Pancreas (tissue), 10 donors: ENCODE results near the gene PCDHGA6. TPM values are rescaled to one million over a fixed set of nuclear protein-coding genes. Genes with fewer than 3 reads are reported as not detected.
"Not testable (repeated sequence)": the region's sequence is repeated elsewhere in the genome, so short reads cannot be mapped to it uniquely, and the experiment has no call there.

Experiments used
- ATAC-seq, 4 donors: fragments of 200-7000 bp; cut with Tn5 transposase; one replicate each; pipeline versions ENCODE4 v1.8.0 to v1.9.1; 2020; ENCODE audit warnings: mild to moderate bottlenecking in 4 of 4, moderate library complexity in 4 of 4
- DNase-seq, 6 donors: peaks; one replicate each; pipeline ENCODE4 v3.0.0-alpha.2; 2020
- FAIRE-seq: peaks from 2 replicates; lab custom pipeline; 2012; peaks lifted over from hg19 to GRCh38; lab: Jason Lieb, UNC
- H3K27ac ChIP-seq, 4 donors: fragments of 200-600 bp; sonication (generic); 1 replicate in 3 of 4; 2 replicates in 1 of 4; pipeline versions ENCODE4 v1.5.0 to v1.8.0; 2020
- H3K27me3 ChIP-seq, 4 donors: fragments of 200-600 bp; one replicate each; pipeline ENCODE4 v1.8.0; 2021
- H3K36me3 ChIP-seq, 3 donors: fragments of 200-600 bp; sonication (generic) in 1 of 3; one replicate each; pipeline versions ENCODE4 v1.5.0 to v1.8.0; 2020 to 2021
- H3K4me1 ChIP-seq, 3 donors: fragments of 200-600 bp; one replicate each; pipeline ENCODE4 v1.8.0; 2021
- H3K4me3 ChIP-seq, 4 donors: fragments of 200-600 bp; sonication (generic) in 2 of 4; one replicate each; pipeline versions ENCODE4 v1.5.0 to v1.8.0; 2020 to 2021
- H3K9me3 ChIP-seq, 4 donors: fragments of 200-600 bp; one replicate each; pipeline ENCODE4 v1.8.0; 2021
- CTCF ChIP-seq, 4 donors: fragments of 200-600 bp; sonication (generic) in 3 of 4; IDR thresholded peaks; one replicate each; pipeline versions ENCODE4 v1.5.0 to v1.8.0; 2021; ENCODE audit warnings: antibody characterized with exemption in 4 of 4
- WGBS, 2 donors: extraction: QIAGEN DNeasy Blood & Tissue Kit; methylation state at CpG; one replicate each; pipeline ENCODE4 v1.1.7; 2013; 5-methylcytosine and 5-hydroxymethylcytosine counted together
- intact Hi-C, 3 donors: fragments of 100-400 bp; cut with DNase I; formaldehyde crosslinking; loops; one replicate each; pipeline versions ENCODE4 v1.11.1 to v1.14.2; 2022
- polyA plus RNA-seq, 2 donors: library from polyadenylated mRNA; stranded (reverse); fragments of 200-250 nt; gene quantifications; one replicate each; pipeline ENCODE4 v1.2.3, GENCODE V29; 2013
- total RNA-seq, 6 donors: library from RNA; stranded (reverse); fragmentation: NEBNext Ultra II Directional in 4 of 6; extraction: Animal tissue kit (Norgen Biotek cat#: 25700) in 4 of 6; gene quantifications; one replicate each; pipeline versions ENCODE4 v1.2.1 to v1.2.4, GENCODE V29; 2021 to 2023
- donor health status: healthy with polysubstance abuse.
- donor health status: DM: no; HTN: no; CAD: no; lungs with moderate emphysema.
- donor health status: DM: no; HTN: no; CAD: no.
- donor health status: control.
- donor health status: control.
- donor health status: Bipolar disorder and iron deficiency.
- donor health status: DM: yes; HTN: yes; CAD: no.
- donor health status: DM: no; HTN: no; CAD: no.
- donor health status: DM: no; HTN: no; CAD: no.
- donor health status: DM: yes; HTN: yes; CAD: no.

Gene PCDHGA6
- total and polyA plus RNA-seq, 8 donors, result 1.1 to 3.1 (median 1.8) TPM

GRCh38 chr5:141382469-141383294 is 9.0 kb downstream of the PCDHGA6 start, which contains the start of gene PCDHGA7:
TSS of gene PCDHGA7 (plus strand) at chr5:141382742. CDS start at chr5:141382900, 158 bp downstream.
- peak within 1 kb of the TSS in 2 of 4 donors; percentile 8 to 17 for H3K4me3 ChIP-seq
- ATAC-seq, result peak in 1 of 4 donors; percentile 49
- no peak for DNase-seq
- no peak for TF ChIP-seq CTCF (IDR thresholded peaks at IDR 0.05)
- H3K4me1 ChIP-seq, result no peaks in the 10 kb centered on the region
- FAIRE-seq, result no peak
- no peaks in the 10 kb centered on the region for H3K27me3 ChIP-seq
- WGBS, 2 donors, result 11 to 14% methylated on average over 37 of the region's 37 CpGs
- peaks cover 0 to 20% (median 0%) of the 10 kb centered on the region in 4 donors for H3K9me3 ChIP-seq
- intact Hi-C loops, result loop anchor here in 1 of 3 donors (10.0 kb wide), 1 partner anchor 228 kb away; the partner anchor contains the start of gene PCDHB6
- no peaks in the 10 kb centered on the region for H3K36me3 ChIP-seq
- no peak within 1 kb of the TSS for H3K27ac ChIP-seq

- peaks cover 0 to 21% (median 0%) of the 10 kb centered on the region in 4 donors for H3K9me3 ChIP-seq
- H3K4me3 ChIP-seq, result peak overlapping the region in 2 of 4 donors; percentile 8 to 17
- DNase-seq, result no peak
Measured at GRCh38 chr5:141383345-141383744, 9.7 kb downstream of the PCDHGA6 start.

GRCh38 chr5:141384471-141385267 is 11.0 kb downstream of the PCDHGA6 start:
- no peak for TF ChIP-seq CTCF (IDR thresholded peaks at IDR 0.05)
- Histone ChIP-seq H3K4me3 (no peak overlapping the region), H3K4me1 (no peaks in the 10 kb centered on the region), H3K27me3 (no peaks in the 10 kb centered on the region), H3K36me3 (no peaks in the 10 kb centered on the region), H3K9me3 (peaks cover 0 to 35% (median under 1%) of the 10 kb centered on the region in 4 donors), H3K27ac (no peak overlapping the region)
- ATAC-seq (no peak), FAIRE-seq (no peak), DNase-seq (no peak)
- intact Hi-C loops, result loop anchor here in 1 of 3 donors (10.0 kb wide), 1 partner anchor 230 kb away; the partner anchor contains the start of gene PCDHB6
- WGBS, 2 donors, result 36 to 44% methylated on average over 39 to 43 of the region's 43 CpGs

More at GRCh38 chr5:141383345-141383744, 9.7 kb downstream of the PCDHGA6 start:
- ATAC-seq (no peak), FAIRE-seq (no peak)
- intact Hi-C loops, result loop anchor here in 1 of 3 donors (10.0 kb wide), 1 partner anchor 229 kb away; the partner anchor contains the start of gene PCDHB6
- H3K36me3 ChIP-seq, result no peaks in the 10 kb centered on the region
- H3K27ac ChIP-seq, result no peak overlapping the region
- TF ChIP-seq CTCF (IDR thresholded peaks at IDR 0.05), result no peak
- 24 to 33% methylated on average over 21 of the region's 21 CpGs for WGBS, 2 donors
- H3K27me3 ChIP-seq, result no peaks in the 10 kb centered on the region
- no peaks in the 10 kb centered on the region for H3K4me1 ChIP-seq

GRCh38 chr5:141387557-141388311 is 14.0 kb downstream of the PCDHGA6 start, which contains the start of gene PCDHGB4:
TSS of gene PCDHGB4 (plus strand) at chr5:141387698. CDS start at chr5:141387885, 187 bp downstream.
- peak; percentile 60 to 94 (median 82) for ATAC-seq
- H3K4me1 ChIP-seq, H3K36me3 ChIP-seq, H3K27ac ChIP-seq, H3K27me3 ChIP-seq, DNase-seq, FAIRE-seq: not testable (repeated sequence)
- 6 to 10% methylated on average over 17 to 21 of the region's 40 CpGs for WGBS, 2 donors
- H3K9me3 ChIP-seq, result peaks cover 0 to 34% (median 2%) of the 10 kb centered on the region in 4 donors
- H3K4me3 ChIP-seq, result peak within 1 kb of the TSS in 1 of 4 donors; percentile 7
- intact Hi-C loops, result loop anchor here in 1 of 3 donors (10.0 kb wide), 1 partner anchor 233 kb away; the partner anchor contains the start of gene PCDHB6
